Thoracic aorta (tissue), 2 donors: Measurements from ENCODE around the gene SLC9C2. TPM values are rescaled to one million over a fixed set of nuclear protein-coding genes. Genes with fewer than 3 reads are reported as not detected.
A peak's percentile ranks its signal among the peaks of the same experiment; 100 is the strongest.

Experiments
- ATAC-seq: fragments of 150-250 bp; one replicate; pipeline ENCODE4 v1.8.0; 2017; ENCODE audit warnings: low read depth; ENCODE audit not compliant: insufficient number of reproducible peaks, low FRiP score
- DNase-seq: peaks from one replicate; pipeline ENCODE4 v3.0.0-alpha.2; 2020; ENCODE audit warnings: low spot score
- H3K27ac ChIP-seq, 2 donors: fragments of 200-600 bp; sonication (generic); 1 replicate in 1 of 2; 2 replicates in 1 of 2; pipeline ENCODE4 v1.5.1; 2016; ENCODE audit warnings: mild to moderate bottlenecking in 2 of 2, moderate library complexity in 2 of 2
- H3K27me3 ChIP-seq: fragments of 200-600 bp; sonication (generic); replicated peaks from 2 replicates; pipeline ENCODE4 v1.6.0; 2016; ENCODE audit warnings: mild to moderate bottlenecking; ENCODE audit not compliant: insufficient read depth
- H3K36me3 ChIP-seq: fragments of 200-600 bp; sonication (generic); one replicate; pipeline ENCODE4 v1.5.1; 2016
- H3K4me1 ChIP-seq, 2 donors: fragments of 200-600 bp; sonication (generic); 1 replicate in 1 of 2; 2 replicates in 1 of 2; pipeline versions ENCODE4 v1.5.1 to v1.6.0; 2016; ENCODE audit warnings: low read depth in 2 of 2, mild to moderate bottlenecking in 1 of 2; ENCODE audit not compliant: control insufficient read depth in 1 of 2
- H3K4me3 ChIP-seq: fragments of 200-600 bp; sonication (generic); 2 replicates; pipeline ENCODE4 v1.5.1; 2016; ENCODE audit warnings: mild to moderate bottlenecking
- H3K9me3 ChIP-seq: fragments of 200-600 bp; sonication (generic); 2 replicates; pipeline ENCODE4 v1.5.1; 2016
- CTCF ChIP-seq: fragments of 200-600 bp; sonication (generic); IDR thresholded peaks from one replicate; pipeline ENCODE4 v1.5.1; 2019; ENCODE audit warnings: antibody characterized with exemption
- total RNA-seq, 2 donors: library from RNA; depleted of rRNA; stranded (reverse); fragments of >200 nt; gene quantifications; one replicate each; pipeline versions ENCODE4 v1.1.0 to v1.2.3, GENCODE V29; 2016

SLC9C2 gene
- total RNA-seq, 2 donors from 2014 or later, result not detected

GRCh38 chr1:173532237-173532636 lies 70.6 kb downstream of the SLC9C2 start:
- ATAC-seq, result no peak

GRCh38 chr1:173530795-173531693 lies 71.8 kb downstream of the SLC9C2 start:
- Histone ChIP-seq H3K27ac (no peak overlapping the region), H3K36me3 (no peaks in the 10 kb centered on the region), H3K4me3 (no peak overlapping the region), H3K4me1 (peaks cover 0 to 7% of the 10 kb centered on the region in 2 donors), H3K27me3 (no peaks in the 10 kb centered on the region), H3K9me3 (no peaks in the 10 kb centered on the region)
- TF ChIP-seq CTCF, result no peak
- ATAC-seq (no peak), DNase-seq (no peak)

More at GRCh38 chr1:173532237-173532636, 70.6 kb downstream of the SLC9C2 start:
- H3K27me3 ChIP-seq, result no peaks in the 10 kb centered on the region
- no peaks in the 10 kb centered on the region for H3K36me3 ChIP-seq
- peak overlapping the region; percentile 34 for H3K4me3 ChIP-seq
- peaks cover 0 to 7% of the 10 kb centered on the region in 2 donors for H3K4me1 ChIP-seq
- no peak for TF ChIP-seq CTCF
- H3K27ac ChIP-seq, result no peak overlapping the region
- no peaks in the 10 kb centered on the region for H3K9me3 ChIP-seq
- no peak for DNase-seq

- no peak overlapping the region for H3K27ac ChIP-seq
- ATAC-seq (no peak), DNase-seq (no peak)
- no peaks in the 10 kb centered on the region for H3K9me3 ChIP-seq
- no peaks in the 10 kb centered on the region for H3K36me3 ChIP-seq
- no peak overlapping the region for H3K4me3 ChIP-seq
- no peak for TF ChIP-seq CTCF
- no peaks in the 10 kb centered on the region for H3K27me3 ChIP-seq
- H3K4me1 ChIP-seq, result peaks cover 0 to 7% of the 10 kb centered on the region in 2 donors
These were observed 73.8 kb downstream of the SLC9C2 start for GRCh38 chr1:173529106-173529505.

GRCh38 chr1:173527151-173527826 lies 75.6 kb downstream of the SLC9C2 start:
- H3K27ac ChIP-seq, result no peak overlapping the region
- no peaks in the 10 kb centered on the region for H3K27me3 ChIP-seq
- H3K4me1 ChIP-seq, result peaks cover 0 to under 1% of the 10 kb centered on the region in 2 donors
- no peak for DNase-seq
- H3K9me3 ChIP-seq, result no peaks in the 10 kb centered on the region
- H3K36me3 ChIP-seq, result no peaks in the 10 kb centered on the region
- H3K4me3 ChIP-seq, result no peak overlapping the region
- no peak for TF ChIP-seq CTCF
- ATAC-seq, result no peak

- no peak overlapping the region for H3K4me3 ChIP-seq
- no peaks in the 10 kb centered on the region for H3K27me3 ChIP-seq
- DNase-seq, result no peak
- no peaks in the 10 kb centered on the region for H3K36me3 ChIP-seq
- no peaks in the 10 kb centered on the region for H3K9me3 ChIP-seq
- TF ChIP-seq CTCF, result no peak
- H3K4me1 ChIP-seq, result no peaks in the 10 kb centered on the region
- no peak for ATAC-seq
- no peak overlapping the region for H3K27ac ChIP-seq
These were observed 76.9 kb downstream of the SLC9C2 start for GRCh38 chr1:173525926-173526325.
